ENCODE data around the gene TMCC3. TPM values are rescaled to one million over a fixed set of nuclear protein-coding genes. Genes with fewer than 3 reads are reported as not detected.

The TMCC3 gene
- total RNA-seq, 1 donor from 2014 or later: 0.65 TPM

- Mint-ChIP-seq H3K36me3 (ENCODE audit: low read depth) (peaks cover 4% of the 10 kb centered on the region), H3K4me1 (ENCODE audit: low read depth) (no peaks in the 10 kb centered on the region), H3K27ac (ENCODE audit: unreplicated experiment) (no peak overlapping the region)
Observed at GRCh38 chr12:94587266-94588241, 62.8 kb downstream of the TMCC3 start.

GRCh38 chr12:94586589-94587259, 63.6 kb downstream of the TMCC3 start:
- peaks cover 4% of the 10 kb centered on the region for H3K36me3 Mint-ChIP-seq (ENCODE audit: low read depth)
- no peak for TF ChIP-seq CTCF (IDR thresholded peaks at IDR 0.05)
- no peak overlapping the region for H3K27ac Mint-ChIP-seq (ENCODE audit: unreplicated experiment)
- H3K27me3 Mint-ChIP-seq (ENCODE audit: low read depth): peaks cover 22% of the 10 kb centered on the region
- no peaks in the 10 kb centered on the region for H3K9me3 Mint-ChIP-seq (ENCODE audit: low read depth)
- DNase-seq (ENCODE audit: low spot score): no peak
- no peaks in the 10 kb centered on the region for H3K4me1 Mint-ChIP-seq (ENCODE audit: low read depth)
- no peak overlapping the region for H3K4me3 Mint-ChIP-seq (ENCODE audit: unreplicated experiment)

More at GRCh38 chr12:94587266-94588241, 62.8 kb downstream of the TMCC3 start:
- H3K27me3 Mint-ChIP-seq (ENCODE audit: low read depth): peaks cover 22% of the 10 kb centered on the region
- H3K9me3 Mint-ChIP-seq (ENCODE audit: low read depth): no peaks in the 10 kb centered on the region
- no peak for TF ChIP-seq CTCF (IDR thresholded peaks at IDR 0.05)
- H3K4me3 Mint-ChIP-seq (ENCODE audit: unreplicated experiment): no peak overlapping the region
- DNase-seq (ENCODE audit: low spot score): no peak

GRCh38 chr12:94585626-94586025, 64.7 kb downstream of the TMCC3 start:
- Mint-ChIP-seq H3K4me1 (ENCODE audit: low read depth) (no peaks in the 10 kb centered on the region), H3K27ac (ENCODE audit: unreplicated experiment) (no peak overlapping the region), H3K36me3 (ENCODE audit: low read depth) (peaks cover 4% of the 10 kb centered on the region), H3K9me3 (ENCODE audit: low read depth) (no peaks in the 10 kb centered on the region), H3K27me3 (ENCODE audit: low read depth) (peaks cover 18% of the 10 kb centered on the region), H3K4me3 (ENCODE audit: unreplicated experiment) (no peak overlapping the region)
- DNase-seq (ENCODE audit: low spot score): no peak
- TF ChIP-seq CTCF (IDR thresholded peaks at IDR 0.05): no peak

GRCh38 chr12:94584377-94584776, 66.0 kb downstream of the TMCC3 start:
- H3K27ac Mint-ChIP-seq (ENCODE audit: unreplicated experiment): no peak overlapping the region
- peaks cover 4% of the 10 kb centered on the region for H3K36me3 Mint-ChIP-seq (ENCODE audit: low read depth)
- H3K4me1 Mint-ChIP-seq (ENCODE audit: low read depth): no peaks in the 10 kb centered on the region
- TF ChIP-seq CTCF (IDR thresholded peaks at IDR 0.05): no peak
- no peak overlapping the region for H3K4me3 Mint-ChIP-seq (ENCODE audit: unreplicated experiment)
- peaks cover 14% of the 10 kb centered on the region for H3K27me3 Mint-ChIP-seq (ENCODE audit: low read depth)
- DNase-seq (ENCODE audit: low spot score): no peak
- no peaks in the 10 kb centered on the region for H3K9me3 Mint-ChIP-seq (ENCODE audit: low read depth)

- H3K4me1 Mint-ChIP-seq (ENCODE audit: low read depth): no peaks in the 10 kb centered on the region
- peaks cover 11% of the 10 kb centered on the region for H3K27me3 Mint-ChIP-seq (ENCODE audit: low read depth)
- H3K4me3 Mint-ChIP-seq (ENCODE audit: unreplicated experiment): no peak overlapping the region
- no peak for TF ChIP-seq CTCF (IDR thresholded peaks at IDR 0.05)
- no peak for DNase-seq (ENCODE audit: low spot score)
- H3K27ac Mint-ChIP-seq (ENCODE audit: unreplicated experiment): no peak overlapping the region
- peaks cover 4% of the 10 kb centered on the region for H3K36me3 Mint-ChIP-seq (ENCODE audit: low read depth)
- H3K9me3 Mint-ChIP-seq (ENCODE audit: low read depth): no peaks in the 10 kb centered on the region
Observed at GRCh38 chr12:94582591-94582990, 67.8 kb downstream of the TMCC3 start.
